GM23248 (cell line): ENCODE data around the gene CHRNB1. TPM values are rescaled to one million over a fixed set of nuclear protein-coding genes. Genes with fewer than 3 reads are reported as not detected.

Experiments used
- DNase-seq: peaks from one replicate; pipeline ENCODE4 v3.0.0-alpha.2; 2015
- H2AFZ ChIP-seq: fragments of 200-600 bp; sonication (generic); 2 replicates; pipeline ENCODE4 v1.6.1; 2016; ENCODE audit warnings: antibody characterized with exemption
- H3F3A ChIP-seq: fragments of 200-600 bp; sonication (generic); 2 replicates; pipeline ENCODE4 v1.6.1; 2016; ENCODE audit warnings: mild to moderate bottlenecking, antibody characterized with exemption, mixed run types; ENCODE audit not compliant: insufficient read depth
- H3K27ac ChIP-seq: fragments of 200-600 bp; sonication (generic); 2 replicates; pipeline ENCODE4 v1.5.1; 2016; ENCODE audit warnings: mild to moderate bottlenecking
- H3K27me3 ChIP-seq: fragments of 200-600 bp; sonication (generic); replicated peaks from 2 replicates; pipeline ENCODE4 v1.6.1; 2016; ENCODE audit warnings: mild to moderate bottlenecking; ENCODE audit not compliant: insufficient read depth
- H3K36me3 ChIP-seq: fragments of 200-600 bp; sonication (generic); 2 replicates; pipeline ENCODE4 v1.6.1; 2016; ENCODE audit warnings: low read depth, mild to moderate bottlenecking
- H3K4me1 ChIP-seq: fragments of 200-600 bp; sonication (generic); 2 replicates; pipeline ENCODE4 v1.6.1; 2016; ENCODE audit warnings: mild to moderate bottlenecking; ENCODE audit not compliant: insufficient read depth
- H3K4me2 ChIP-seq: fragments of 200-600 bp; sonication (generic); one replicate; pipeline ENCODE4 v1.6.1; 2016; ENCODE audit warnings: mild to moderate bottlenecking; ENCODE audit not compliant: unreplicated experiment
- H3K4me3 ChIP-seq: fragments of 200-600 bp; sonication (generic); 2 replicates; pipeline ENCODE4 v1.5.1; 2016; ENCODE audit warnings: mild to moderate bottlenecking
- H3K79me2 ChIP-seq: fragments of 200-600 bp; sonication (generic); 2 replicates; pipeline ENCODE4 v1.6.1; 2016; ENCODE audit warnings: mild to moderate bottlenecking; ENCODE audit not compliant: insufficient read depth
- H3K9ac ChIP-seq: fragments of 200-600 bp; sonication (generic); 2 replicates; pipeline ENCODE4 v1.6.1; 2016; ENCODE audit warnings: mild to moderate bottlenecking
- H3K9me2 ChIP-seq: fragments of 200-600 bp; sonication (generic); 2 replicates; pipeline ENCODE4 v1.6.1; 2016; ENCODE audit warnings: mixed run types, mild to moderate bottlenecking, moderate library complexity; ENCODE audit not compliant: insufficient read depth
- H3K9me3 ChIP-seq: fragments of 200-600 bp; sonication (generic); one replicate; pipeline ENCODE4 v1.6.1; 2017; ENCODE audit warnings: low read depth
- H4K20me1 ChIP-seq: fragments of 200-600 bp; sonication (generic); 2 replicates; pipeline ENCODE4 v1.6.0; 2016; ENCODE audit not compliant: insufficient read depth
- EZH2 ChIP-seq: fragments of 200-600 bp; sonication (generic); IDR thresholded peaks from 2 replicates; pipeline ENCODE4 v1.6.1; 2018; ENCODE audit warnings: antibody characterized with exemption, mild to moderate bottlenecking; ENCODE audit not compliant: insufficient read depth, poor library complexity, severe bottlenecking
- EZH2phosphoT487 ChIP-seq: fragments of 200-600 bp; sonication (generic); IDR thresholded peaks from 2 replicates; pipeline ENCODE4 v1.6.1; 2018; ENCODE audit warnings: antibody characterized with exemption, moderate library complexity, mild to moderate bottlenecking, low read depth; ENCODE audit not compliant: insufficient read depth
- WGBS, 2 experiments: methylation state at CpG; one replicate each; pipeline ENCODE4 v1.1.6; 2015 to 2017; ENCODE audit warnings: low lambda C conversion rate in 2 of 2, low coverage in 1 of 2; ENCODE audit errors: missing lambda C conversion rate in 2 of 2; 5-methylcytosine and 5-hydroxymethylcytosine counted together
- in situ Hi-C: fragments of 300-500 bp; cut with MboI; formaldehyde crosslinking; loops from 2 replicates; pipeline ENCODE4 v1.15.0; 2020
- polyA plus RNA-seq: library from polyadenylated mRNA; unstranded; fragments of >200 nt; fragmentation: Nextera tagmentation; extraction: Ambion mirVana; gene quantifications from 2 replicates; pipeline ENCODE4 v1.2.1, GENCODE V29; 2016
- total RNA-seq: library from RNA; depleted of rRNA; stranded (reverse); fragments of >200 nt; shearing (Covaris generic); gene quantifications from 2 replicates; pipeline ENCODE4 v1.2.3, GENCODE V29; 2014

Gene CHRNB1
- total and polyA plus RNA-seq, 2 experiments from 2014 or later: 3.5 to 4.9 TPM

DNA sequence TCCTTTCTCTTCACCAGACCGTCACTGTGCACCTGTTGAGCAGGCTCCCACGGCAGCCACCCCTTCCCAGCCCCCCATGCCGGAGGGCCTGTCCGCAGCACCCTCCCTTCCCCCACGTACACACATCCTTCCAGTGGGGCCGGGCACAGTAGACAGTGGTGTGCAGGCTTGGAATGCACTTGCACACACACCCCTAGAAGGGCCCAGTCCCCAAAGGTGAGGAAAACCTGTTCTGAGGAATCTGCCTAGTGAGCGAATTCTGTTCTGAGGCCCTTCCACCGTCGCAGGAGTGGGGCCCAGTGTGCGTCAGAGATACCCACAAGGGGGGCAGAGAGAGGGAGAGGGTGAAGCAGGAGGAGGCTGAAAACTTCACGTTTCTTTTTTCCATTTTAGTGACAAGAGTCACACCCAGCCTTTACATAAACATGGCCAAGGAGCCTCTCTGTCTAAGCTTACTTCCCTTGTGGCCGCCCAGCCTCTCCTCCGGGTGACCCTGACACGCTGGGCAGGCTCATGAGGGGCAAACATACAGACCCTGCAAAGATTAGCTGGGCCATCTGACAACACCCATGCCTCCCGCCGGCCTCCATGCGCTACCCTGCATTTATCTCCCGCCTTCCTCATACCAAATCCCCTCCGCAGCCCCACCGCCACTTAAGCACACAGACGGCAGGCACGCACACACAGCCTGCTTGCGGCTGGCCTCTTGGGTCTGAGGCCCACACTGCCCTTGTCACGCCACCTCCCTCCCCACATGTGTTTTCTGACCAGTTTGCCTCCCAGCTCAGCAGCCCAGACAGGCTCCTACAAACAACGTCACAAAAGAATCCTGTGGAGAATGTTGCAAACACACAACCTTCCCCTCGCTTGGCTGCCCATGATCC is 32.8 kb downstream of the CHRNB1 start:
- Histone ChIP-seq H3K9me2 (no peaks in the 10 kb centered on the region), H3K79me2 (peaks cover 94% of the 10 kb centered on the region), H4K20me1 (peaks cover 5% of the 10 kb centered on the region; the same call in 1 of the 2 replicates), H3K4me3 (peak overlapping the region; percentile 79), H3K27me3 (no peaks in the 10 kb centered on the region), H3K9me3 (no peaks in the 10 kb centered on the region), H3K4me1 (peaks cover 31% of the 10 kb centered on the region), H3K27ac (peak overlapping the region; percentile 99), H3K4me2 (peak overlapping the region; percentile 98), H3K9ac (peak overlapping the region; percentile 99), H3F3A (peaks cover 47% of the 10 kb centered on the region), H2AFZ (no peak overlapping the region), H3K36me3 (no peaks in the 10 kb centered on the region)
- in situ Hi-C loops: no loop called here
- TF ChIP-seq EZH2 (no peak), EZH2phosphoT487 (no peak)
- DNase-seq: peak; percentile 92
- 6 to 10% methylated on average over 26 of the region's 26 CpGs for WGBS, 2 experiments

DNA sequence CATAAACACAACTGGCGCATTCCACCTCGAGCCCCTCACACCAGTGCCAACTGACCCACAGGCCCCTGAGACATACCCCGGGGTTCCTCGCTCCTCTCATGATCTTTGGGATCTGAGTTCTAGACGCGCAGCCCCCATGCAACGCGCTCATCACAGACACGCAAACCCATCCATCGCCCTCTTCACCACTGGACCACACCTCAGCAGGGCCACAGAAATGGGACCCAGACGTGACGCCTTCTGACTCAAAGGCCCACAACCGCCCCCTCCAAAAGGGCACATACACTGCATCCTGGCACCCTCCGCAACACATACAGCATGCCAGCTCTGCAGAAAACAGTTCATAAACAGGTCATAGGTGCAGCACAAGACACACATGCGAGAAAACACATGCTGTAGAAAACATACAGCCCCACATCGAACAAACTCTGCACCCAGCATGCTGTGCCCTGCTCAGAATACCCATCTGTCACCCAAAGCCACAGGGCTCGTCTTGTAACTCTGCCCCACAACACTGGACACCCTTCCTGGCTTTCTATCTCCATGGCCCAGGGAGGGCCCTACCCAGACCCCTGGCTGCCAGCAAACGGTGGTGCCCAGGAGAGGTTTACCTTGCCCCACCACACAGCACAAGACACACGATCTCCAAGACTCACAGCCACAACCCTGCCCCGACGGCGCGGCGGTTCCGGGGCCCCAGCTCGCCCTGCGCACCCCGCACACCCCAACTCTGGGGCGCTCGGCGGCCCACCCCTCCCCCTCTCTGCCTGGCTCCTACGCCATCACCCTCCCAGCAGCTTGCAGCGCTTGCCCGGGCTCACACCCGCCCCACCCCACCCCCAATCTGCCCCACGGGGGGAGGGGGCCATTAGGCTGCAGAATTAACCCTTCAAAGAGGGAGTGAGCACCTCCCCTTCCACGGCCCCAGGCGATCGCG is 33.7 kb downstream of the CHRNB1 start:
- in situ Hi-C loops: no loop called here
- Histone ChIP-seq H3K27ac (peak overlapping the region; percentile 99), H2AFZ (no peak overlapping the region), H3K9me2 (no peaks in the 10 kb centered on the region), H3K4me3 (peak overlapping the region; percentile 79), H4K20me1 (peaks cover 5% of the 10 kb centered on the region; the same call in 1 of the 2 replicates), H3K9me3 (no peaks in the 10 kb centered on the region), H3K27me3 (no peaks in the 10 kb centered on the region), H3F3A (peaks cover 45% of the 10 kb centered on the region), H3K9ac (peak overlapping the region; percentile 99), H3K4me2 (peak overlapping the region; percentile 98), H3K36me3 (no peaks in the 10 kb centered on the region), H3K79me2 (peaks cover 93% of the 10 kb centered on the region), H3K4me1 (peaks cover 31% of the 10 kb centered on the region)
- TF ChIP-seq EZH2phosphoT487: no peak
- TF ChIP-seq EZH2: no peak
- WGBS, 2 experiments: 2 to 4% methylated on average over 24 to 39 of the region's 40 CpGs
- peak; percentile 76 for DNase-seq

DNA sequence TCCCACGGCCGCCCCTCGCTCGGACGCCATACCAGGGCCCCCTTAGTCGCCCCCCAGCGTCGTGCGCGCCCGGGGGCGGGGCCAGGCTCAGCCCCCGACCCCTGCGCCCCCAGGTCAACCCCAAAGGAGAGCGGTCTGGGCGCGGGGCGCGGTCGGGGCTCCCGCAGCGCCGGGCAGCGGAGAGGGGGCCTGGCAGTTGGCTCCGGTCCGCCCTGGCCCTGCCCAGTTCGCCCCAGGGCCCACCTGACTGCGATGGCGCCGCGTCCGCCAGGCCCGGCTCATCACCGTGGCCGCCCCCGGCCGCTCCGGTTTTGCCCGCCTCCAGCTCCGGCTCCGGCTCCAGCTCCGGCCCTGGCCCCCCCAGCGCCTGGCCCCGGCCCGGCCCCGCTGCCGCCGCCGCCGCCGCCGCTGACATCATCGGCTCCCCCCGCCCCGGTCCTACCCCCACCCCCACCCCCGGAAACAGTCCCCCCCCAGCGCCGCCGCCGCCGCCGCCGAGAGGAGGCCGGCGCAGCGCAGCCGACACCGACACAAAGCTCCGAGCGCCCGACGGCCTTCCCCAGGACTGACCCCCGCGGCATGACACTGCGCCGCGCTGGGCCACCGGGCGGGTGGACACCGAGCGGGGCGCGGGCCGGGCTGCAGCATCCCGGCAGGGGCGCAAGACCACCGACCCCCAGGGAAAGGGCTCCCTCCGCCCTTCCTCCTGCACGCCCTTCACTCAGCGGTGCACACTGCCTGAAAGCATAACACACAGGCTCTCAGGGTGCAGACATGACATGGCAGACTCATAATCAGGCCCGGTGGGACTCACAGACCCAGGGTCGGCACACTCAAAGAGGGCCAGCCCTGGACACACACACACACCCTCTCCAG is 34.6 kb downstream of the CHRNB1 start, which contains the start of gene ZBTB4:
TSS of gene ZBTB4 (minus strand) at position 419 of the 876 bp plus-strand sequence. CDS start 12,830 bp downstream, outside the sequence.
- Histone ChIP-seq H3K9ac (peak within 1 kb of the TSS; percentile 99), H3K27me3 (no peaks in the 10 kb centered on the region), H3K79me2 (peaks cover 84% of the 10 kb centered on the region), H3K36me3 (no peaks in the 10 kb centered on the region), H3K27ac (peak within 1 kb of the TSS; percentile 99), H3K4me3 (peak within 1 kb of the TSS; percentile 79), H3K4me2 (peak within 1 kb of the TSS; percentile 98), H3K9me3 (no peaks in the 10 kb centered on the region), H3K4me1 (peaks cover 31% of the 10 kb centered on the region), H3K9me2 (no peaks in the 10 kb centered on the region), H3F3A (peaks cover 42% of the 10 kb centered on the region), H2AFZ (peak within 1 kb of the TSS; percentile 75), H4K20me1 (peaks cover 5% of the 10 kb centered on the region; the same call in 1 of the 2 replicates)
- peak; percentile 81 for DNase-seq
- TF ChIP-seq EZH2 (no peak), EZH2phosphoT487 (no peak)
- in situ Hi-C loops: no loop called here
- WGBS, 2 experiments: 1% methylated on average over 38 to 60 of the region's 92 CpGs
